Liver (tissue), 9 donors: ENCODE results near the gene TCOF1. TPM values are rescaled to one million over a fixed set of nuclear protein-coding genes. Genes with fewer than 3 reads are reported as not detected.

Experiments
- DNase-seq: peaks from one replicate; pipeline ENCODE4 v3.0.0-alpha.2; 2017; ENCODE audit warnings: low spot score
- H3K27ac ChIP-seq, 2 donors: one replicate each; pipeline ENCODE4 v1.7.0; 2013; ENCODE audit warnings: inconsistent platforms in 2 of 2, low read length in 2 of 2, control low read depth in 1 of 2, low read depth in 1 of 2, mild to moderate bottlenecking in 1 of 2
- H3K27me3 ChIP-seq, 4 donors: one replicate each; pipeline versions ENCODE4 v1.6.1 to v1.7.0; 2013; ENCODE audit warnings: low read length in 3 of 4, inconsistent platforms in 1 of 4, mild to moderate bottlenecking in 1 of 4, moderate library complexity in 1 of 4; ENCODE audit not compliant: control insufficient read depth in 4 of 4, insufficient read depth in 4 of 4
- H3K36me3 ChIP-seq, 4 donors: one replicate each; pipeline versions ENCODE4 v1.6.1 to v1.7.0; 2013; ENCODE audit warnings: low read length in 3 of 4, mild to moderate bottlenecking in 3 of 4, low read depth in 1 of 4, moderate library complexity in 1 of 4; ENCODE audit not compliant: control insufficient read depth in 4 of 4, insufficient read depth in 3 of 4
- H3K4me1 ChIP-seq, 4 donors: one replicate each; pipeline versions ENCODE4 v1.6.1 to v1.7.0; 2013; ENCODE audit warnings: low read length in 3 of 4, mild to moderate bottlenecking in 3 of 4, moderate library complexity in 1 of 4; ENCODE audit not compliant: control insufficient read depth in 4 of 4, insufficient read depth in 4 of 4
- H3K4me3 ChIP-seq, 3 donors: one replicate each; pipeline versions ENCODE4 v1.6.1 to v1.7.0; 2013; ENCODE audit warnings: low read length in 3 of 3, control low read depth in 1 of 3, low read depth in 1 of 3, mild to moderate bottlenecking in 1 of 3
- H3K9ac ChIP-seq, 2 donors: one replicate each; pipeline ENCODE4 v1.7.0; 2013; ENCODE audit warnings: low read length in 2 of 2, mild to moderate bottlenecking in 2 of 2, moderate library complexity in 2 of 2, control low read depth in 1 of 2, low read depth in 1 of 2
- H3K9me3 ChIP-seq, 4 donors: one replicate each; pipeline versions ENCODE4 v1.6.1 to v1.7.0; 2013; ENCODE audit warnings: low read length in 3 of 4; ENCODE audit not compliant: control insufficient read depth in 4 of 4
- EGR1 ChIP-seq, 2 donors: IDR thresholded peaks; 2 replicates each; pipeline ENCODE4 v1.6.1; 2016 to 2018; ENCODE audit warnings: antibody characterized with exemption in 2 of 2, low read depth in 2 of 2
- FOXA1 ChIP-seq: IDR thresholded peaks from 2 replicates; pipeline ENCODE4 v1.6.1; 2016; ENCODE audit warnings: antibody characterized with exemption
- FOXA2 ChIP-seq: IDR thresholded peaks from 2 replicates; pipeline ENCODE4 v1.6.1; 2016; ENCODE audit warnings: antibody characterized with exemption
- GABPA ChIP-seq, 2 donors: IDR thresholded peaks in 1 of 2; conservative IDR thresholded peaks in 1 of 2; 2 replicates each; pipeline ENCODE4 v1.6.1; 2016; ENCODE audit warnings: antibody characterized with exemption in 2 of 2, mild to moderate bottlenecking in 1 of 2, moderate library complexity in 1 of 2
- HNF4A ChIP-seq, 2 donors: conservative IDR thresholded peaks; 2 replicates each; pipeline ENCODE4 v1.6.1; 2016; ENCODE audit warnings: antibody characterized with exemption in 2 of 2, mild to moderate bottlenecking in 2 of 2
- HNF4G ChIP-seq: IDR thresholded peaks from 2 replicates; pipeline ENCODE4 v1.6.1; 2016; ENCODE audit warnings: antibody characterized with exemption
- JUND ChIP-seq, 2 donors: IDR thresholded peaks; 2 replicates each; pipeline ENCODE4 v1.6.1; 2016; ENCODE audit warnings: antibody characterized with exemption in 2 of 2
- NR2F2 ChIP-seq: IDR thresholded peaks from 2 replicates; pipeline ENCODE4 v1.6.1; 2016; ENCODE audit warnings: antibody characterized with exemption
- RAD21 ChIP-seq, 2 donors: IDR thresholded peaks; 2 replicates each; pipeline ENCODE4 v1.6.1; 2016; ENCODE audit warnings: antibody characterized with exemption in 2 of 2, mild to moderate bottlenecking in 2 of 2
- RXRA ChIP-seq, 2 donors: IDR thresholded peaks; 2 replicates each; pipeline ENCODE4 v1.6.1; 2017 to 2018; ENCODE audit warnings: antibody characterized with exemption in 2 of 2, mild to moderate bottlenecking in 1 of 2
- SP1 ChIP-seq: IDR thresholded peaks from 2 replicates; pipeline ENCODE4 v1.6.1; 2018; ENCODE audit warnings: antibody characterized with exemption, mild to moderate bottlenecking
- TAF1 ChIP-seq: conservative IDR thresholded peaks from 2 replicates; pipeline ENCODE4 v1.6.1; 2016; ENCODE audit warnings: antibody characterized with exemption, mild to moderate bottlenecking
- YY1 ChIP-seq: IDR thresholded peaks from 2 replicates; pipeline ENCODE4 v1.6.1; 2016; ENCODE audit warnings: antibody characterized with exemption, mild to moderate bottlenecking
- WGBS: extraction: QIAGEN DNeasy Blood & Tissue Kit; methylation state at CpG from one replicate; pipeline ENCODE4 v1.1.7; 2013; 5-methylcytosine and 5-hydroxymethylcytosine counted together
- polyA plus RNA-seq, 2 donors: library from polyadenylated mRNA; stranded (reverse) in 1 of 2; unstranded in 1 of 2; fragments of 200-250 nt in 1 of 2; fragments of >200 nt in 1 of 2; fragmentation: Nextera tagmentation in 1 of 2; extraction: Ambion mirVana in 1 of 2; gene quantifications; one replicate each; pipeline versions ENCODE4 v1.2.1 to v1.2.3, GENCODE V29; 2013 to 2015
- total RNA-seq, 2 donors: library from RNA; depleted of rRNA; stranded (reverse); fragments of >200 nt; gene quantifications; one replicate each; pipeline ENCODE4 v1.2.3, GENCODE V29; 2014
- TF ChIP-seq, protein P1 (sequence below): fragments of 150-350 bp; IDR thresholded peaks from 2 replicates; pipeline ENCODE4 v1.5.1; 2017; ENCODE audit warnings: improper control_type of control experiment, low read depth, low read length; ENCODE audit not compliant: missing input control
- TF ChIP-seq, protein P2 (sequence below): IDR thresholded peaks from 2 replicates; pipeline ENCODE4 v1.6.1; 2016; ENCODE audit warnings: antibody characterized with exemption, mild to moderate bottlenecking
- TF ChIP-seq, protein P3 (sequence below): IDR thresholded peaks from 2 replicates; pipeline ENCODE4 v1.6.1; 2016; ENCODE audit warnings: antibody characterized with exemption
- TF ChIP-seq, protein P4 (sequence below): IDR thresholded peaks from 2 replicates; pipeline ENCODE4 v1.6.1; 2016; ENCODE audit warnings: antibody characterized with exemption
- TF ChIP-seq, protein P5 (sequence below): IDR thresholded peaks from 2 replicates; pipeline ENCODE4 v1.6.1; 2016; ENCODE audit warnings: antibody characterized with exemption
- donor health status: healthy.
- donor health status: healthy.
- donor health status: healthy.
- donor health status: healthy.
- donor health status: healthy.

Gene TCOF1, protein sequence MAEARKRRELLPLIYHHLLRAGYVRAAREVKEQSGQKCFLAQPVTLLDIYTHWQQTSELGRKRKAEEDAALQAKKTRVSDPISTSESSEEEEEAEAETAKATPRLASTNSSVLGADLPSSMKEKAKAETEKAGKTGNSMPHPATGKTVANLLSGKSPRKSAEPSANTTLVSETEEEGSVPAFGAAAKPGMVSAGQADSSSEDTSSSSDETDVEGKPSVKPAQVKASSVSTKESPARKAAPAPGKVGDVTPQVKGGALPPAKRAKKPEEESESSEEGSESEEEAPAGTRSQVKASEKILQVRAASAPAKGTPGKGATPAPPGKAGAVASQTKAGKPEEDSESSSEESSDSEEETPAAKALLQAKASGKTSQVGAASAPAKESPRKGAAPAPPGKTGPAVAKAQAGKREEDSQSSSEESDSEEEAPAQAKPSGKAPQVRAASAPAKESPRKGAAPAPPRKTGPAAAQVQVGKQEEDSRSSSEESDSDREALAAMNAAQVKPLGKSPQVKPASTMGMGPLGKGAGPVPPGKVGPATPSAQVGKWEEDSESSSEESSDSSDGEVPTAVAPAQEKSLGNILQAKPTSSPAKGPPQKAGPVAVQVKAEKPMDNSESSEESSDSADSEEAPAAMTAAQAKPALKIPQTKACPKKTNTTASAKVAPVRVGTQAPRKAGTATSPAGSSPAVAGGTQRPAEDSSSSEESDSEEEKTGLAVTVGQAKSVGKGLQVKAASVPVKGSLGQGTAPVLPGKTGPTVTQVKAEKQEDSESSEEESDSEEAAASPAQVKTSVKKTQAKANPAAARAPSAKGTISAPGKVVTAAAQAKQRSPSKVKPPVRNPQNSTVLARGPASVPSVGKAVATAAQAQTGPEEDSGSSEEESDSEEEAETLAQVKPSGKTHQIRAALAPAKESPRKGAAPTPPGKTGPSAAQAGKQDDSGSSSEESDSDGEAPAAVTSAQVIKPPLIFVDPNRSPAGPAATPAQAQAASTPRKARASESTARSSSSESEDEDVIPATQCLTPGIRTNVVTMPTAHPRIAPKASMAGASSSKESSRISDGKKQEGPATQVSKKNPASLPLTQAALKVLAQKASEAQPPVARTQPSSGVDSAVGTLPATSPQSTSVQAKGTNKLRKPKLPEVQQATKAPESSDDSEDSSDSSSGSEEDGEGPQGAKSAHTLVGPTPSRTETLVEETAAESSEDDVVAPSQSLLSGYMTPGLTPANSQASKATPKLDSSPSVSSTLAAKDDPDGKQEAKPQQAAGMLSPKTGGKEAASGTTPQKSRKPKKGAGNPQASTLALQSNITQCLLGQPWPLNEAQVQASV (N-terminal part only)
- total RNA-seq (1 to 10 TPM; 8.5 TPM), polyA plus RNA-seq (1 to 10 TPM; 3.2 to 4.4 TPM)

DNA sequence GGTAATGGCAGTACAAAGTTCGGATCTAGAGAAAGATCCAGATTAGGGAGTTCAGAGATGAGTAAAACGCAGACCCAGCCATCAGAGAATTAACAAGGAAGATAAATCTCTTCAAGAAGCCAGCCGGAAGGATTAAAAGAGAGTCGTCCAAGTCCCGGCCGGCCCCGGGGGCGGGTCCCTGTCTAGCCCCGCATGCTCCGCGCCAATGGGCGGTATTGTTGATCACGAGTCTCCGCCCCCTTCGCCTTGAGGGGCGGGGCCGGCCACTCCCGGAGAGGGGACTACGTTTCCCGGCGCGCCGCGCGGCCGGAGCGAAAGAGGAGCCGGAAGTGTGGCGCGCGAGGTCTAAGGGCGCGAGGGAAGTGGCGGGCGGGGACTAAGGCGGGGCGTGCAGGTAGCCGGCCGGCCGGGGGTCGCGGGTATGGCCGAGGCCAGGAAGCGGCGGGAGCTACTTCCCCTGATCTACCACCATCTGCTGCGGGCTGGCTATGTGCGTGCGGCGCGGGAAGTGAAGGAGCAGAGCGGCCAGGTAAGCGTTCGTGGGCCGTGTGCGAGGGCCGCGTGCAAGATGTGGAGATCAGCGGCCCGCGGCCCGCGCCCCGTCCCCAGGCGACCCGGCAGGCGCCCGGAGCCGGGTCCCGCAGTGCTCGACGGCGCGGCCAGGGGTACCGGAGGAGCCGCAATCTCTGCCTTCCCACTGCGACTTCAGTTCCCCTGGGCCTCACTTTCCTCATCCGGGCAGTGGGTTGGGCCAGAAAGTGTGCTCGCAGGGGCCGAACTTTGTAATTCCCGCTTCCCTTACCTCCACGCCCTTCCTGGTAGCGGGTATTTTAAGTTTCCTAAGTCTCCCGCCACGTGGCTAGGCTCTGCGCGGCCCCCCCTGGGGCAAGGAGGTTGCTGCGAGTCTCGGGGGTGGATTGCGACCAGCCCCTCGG lies at the start of gene TCOF1:
TSS of gene TCOF1 (plus strand) at position 372 of the 935 bp plus-strand sequence. CDS start at position 422, 50 bp downstream.
- no peaks in the 10 kb centered on the region for H3K9me3 ChIP-seq
- peak; percentile 96 for DNase-seq
- peak within 1 kb of the TSS; percentile 40 to 69 for H3K9ac ChIP-seq
- peaks cover 0 to 15% (median 12%) of the 10 kb centered on the region in 4 donors for H3K36me3 ChIP-seq
- peak within 1 kb of the TSS; percentile 66 to 93 (median 87) for H3K4me3 ChIP-seq
- peak within 1 kb of the TSS; percentile 11 to 29 for H3K27ac ChIP-seq
- peaks cover 10 to 30% (median 25%) of the 10 kb centered on the region in 4 donors for H3K4me1 ChIP-seq
- WGBS = under 1% methylated on average over 90 of the region's 90 CpGs
- TF ChIP-seq RXRA (IDR thresholded peaks at IDR 0.05) (peak; percentile 8 to 17), GABPA (IDR thresholded peaks at IDR 0.05 in 1 of 2, conservative IDR thresholded peaks at IDR 0.05 in 1 of 2) (peak; percentile 77 to 93), SP1 (peak; percentile 76), NR2F2 (peak; percentile 17), HNF4A (conservative IDR thresholded peaks at IDR 0.05) (peak in 1 of 2 donors; percentile 37), FOXA2 (no peak), YY1 (peak; percentile 50), RAD21 (IDR thresholded peaks at IDR 0.05) (peak; percentile 28 to 31), TAF1 (no peak), JUND (IDR thresholded peaks at IDR 0.05) (no peak), EGR1 (IDR thresholded peaks at IDR 0.05; ENCODE audit: low read depth in 2 of 2) (no peak), FOXA1 (no peak), HNF4G (no peak)
- TF ChIP-seq, protein P1, sequence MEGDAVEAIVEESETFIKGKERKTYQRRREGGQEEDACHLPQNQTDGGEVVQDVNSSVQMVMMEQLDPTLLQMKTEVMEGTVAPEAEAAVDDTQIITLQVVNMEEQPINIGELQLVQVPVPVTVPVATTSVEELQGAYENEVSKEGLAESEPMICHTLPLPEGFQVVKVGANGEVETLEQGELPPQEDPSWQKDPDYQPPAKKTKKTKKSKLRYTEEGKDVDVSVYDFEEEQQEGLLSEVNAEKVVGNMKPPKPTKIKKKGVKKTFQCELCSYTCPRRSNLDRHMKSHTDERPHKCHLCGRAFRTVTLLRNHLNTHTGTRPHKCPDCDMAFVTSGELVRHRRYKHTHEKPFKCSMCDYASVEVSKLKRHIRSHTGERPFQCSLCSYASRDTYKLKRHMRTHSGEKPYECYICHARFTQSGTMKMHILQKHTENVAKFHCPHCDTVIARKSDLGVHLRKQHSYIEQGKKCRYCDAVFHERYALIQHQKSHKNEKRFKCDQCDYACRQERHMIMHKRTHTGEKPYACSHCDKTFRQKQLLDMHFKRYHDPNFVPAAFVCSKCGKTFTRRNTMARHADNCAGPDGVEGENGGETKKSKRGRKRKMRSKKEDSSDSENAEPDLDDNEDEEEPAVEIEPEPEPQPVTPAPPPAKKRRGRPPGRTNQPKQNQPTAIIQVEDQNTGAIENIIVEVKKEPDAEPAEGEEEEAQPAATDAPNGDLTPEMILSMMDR = no peak
- TF ChIP-seq, protein P2, sequence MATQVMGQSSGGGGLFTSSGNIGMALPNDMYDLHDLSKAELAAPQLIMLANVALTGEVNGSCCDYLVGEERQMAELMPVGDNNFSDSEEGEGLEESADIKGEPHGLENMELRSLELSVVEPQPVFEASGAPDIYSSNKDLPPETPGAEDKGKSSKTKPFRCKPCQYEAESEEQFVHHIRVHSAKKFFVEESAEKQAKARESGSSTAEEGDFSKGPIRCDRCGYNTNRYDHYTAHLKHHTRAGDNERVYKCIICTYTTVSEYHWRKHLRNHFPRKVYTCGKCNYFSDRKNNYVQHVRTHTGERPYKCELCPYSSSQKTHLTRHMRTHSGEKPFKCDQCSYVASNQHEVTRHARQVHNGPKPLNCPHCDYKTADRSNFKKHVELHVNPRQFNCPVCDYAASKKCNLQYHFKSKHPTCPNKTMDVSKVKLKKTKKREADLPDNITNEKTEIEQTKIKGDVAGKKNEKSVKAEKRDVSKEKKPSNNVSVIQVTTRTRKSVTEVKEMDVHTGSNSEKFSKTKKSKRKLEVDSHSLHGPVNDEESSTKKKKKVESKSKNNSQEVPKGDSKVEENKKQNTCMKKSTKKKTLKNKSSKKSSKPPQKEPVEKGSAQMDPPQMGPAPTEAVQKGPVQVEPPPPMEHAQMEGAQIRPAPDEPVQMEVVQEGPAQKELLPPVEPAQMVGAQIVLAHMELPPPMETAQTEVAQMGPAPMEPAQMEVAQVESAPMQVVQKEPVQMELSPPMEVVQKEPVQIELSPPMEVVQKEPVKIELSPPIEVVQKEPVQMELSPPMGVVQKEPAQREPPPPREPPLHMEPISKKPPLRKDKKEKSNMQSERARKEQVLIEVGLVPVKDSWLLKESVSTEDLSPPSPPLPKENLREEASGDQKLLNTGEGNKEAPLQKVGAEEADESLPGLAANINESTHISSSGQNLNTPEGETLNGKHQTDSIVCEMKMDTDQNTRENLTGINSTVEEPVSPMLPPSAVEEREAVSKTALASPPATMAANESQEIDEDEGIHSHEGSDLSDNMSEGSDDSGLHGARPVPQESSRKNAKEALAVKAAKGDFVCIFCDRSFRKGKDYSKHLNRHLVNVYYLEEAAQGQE = peak; percentile 63
- TF ChIP-seq, protein P3, sequence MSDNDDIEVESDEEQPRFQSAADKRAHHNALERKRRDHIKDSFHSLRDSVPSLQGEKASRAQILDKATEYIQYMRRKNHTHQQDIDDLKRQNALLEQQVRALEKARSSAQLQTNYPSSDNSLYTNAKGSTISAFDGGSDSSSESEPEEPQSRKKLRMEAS = peak; percentile 58
- TF ChIP-seq, protein P4, sequence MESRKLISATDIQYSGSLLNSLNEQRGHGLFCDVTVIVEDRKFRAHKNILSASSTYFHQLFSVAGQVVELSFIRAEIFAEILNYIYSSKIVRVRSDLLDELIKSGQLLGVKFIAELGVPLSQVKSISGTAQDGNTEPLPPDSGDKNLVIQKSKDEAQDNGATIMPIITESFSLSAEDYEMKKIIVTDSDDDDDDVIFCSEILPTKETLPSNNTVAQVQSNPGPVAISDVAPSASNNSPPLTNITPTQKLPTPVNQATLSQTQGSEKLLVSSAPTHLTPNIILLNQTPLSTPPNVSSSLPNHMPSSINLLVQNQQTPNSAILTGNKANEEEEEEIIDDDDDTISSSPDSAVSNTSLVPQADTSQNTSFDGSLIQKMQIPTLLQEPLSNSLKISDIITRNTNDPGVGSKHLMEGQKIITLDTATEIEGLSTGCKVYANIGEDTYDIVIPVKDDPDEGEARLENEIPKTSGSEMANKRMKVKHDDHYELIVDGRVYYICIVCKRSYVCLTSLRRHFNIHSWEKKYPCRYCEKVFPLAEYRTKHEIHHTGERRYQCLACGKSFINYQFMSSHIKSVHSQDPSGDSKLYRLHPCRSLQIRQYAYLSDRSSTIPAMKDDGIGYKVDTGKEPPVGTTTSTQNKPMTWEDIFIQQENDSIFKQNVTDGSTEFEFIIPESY = no peak
- TF ChIP-seq, protein P5, sequence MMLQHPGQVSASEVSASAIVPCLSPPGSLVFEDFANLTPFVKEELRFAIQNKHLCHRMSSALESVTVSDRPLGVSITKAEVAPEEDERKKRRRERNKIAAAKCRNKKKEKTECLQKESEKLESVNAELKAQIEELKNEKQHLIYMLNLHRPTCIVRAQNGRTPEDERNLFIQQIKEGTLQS = no peak
- H3K27me3 ChIP-seq = no peaks in the 10 kb centered on the region
